HG03175 (cell line): ENCODE results near the gene MYLK.

Experiments used
- ATAC-seq: cut with Tn5 transposase; IDR thresholded peaks from one replicate; pipeline ENCODE4 v1.9.1; 2021; ENCODE audit warnings: mild to moderate bottlenecking, moderate library complexity; ENCODE audit not compliant: unreplicated experiment

The MYLK gene

GRCh38 chr3:123571973-123572365 is 312.2 kb downstream of the MYLK start:
- ATAC-seq, result no peak

GRCh38 chr3:123571264-123571972 is 312.7 kb downstream of the MYLK start:
- no peak for ATAC-seq

- ATAC-seq, result no peak
Observed at GRCh38 chr3:123568875-123569274, 315.3 kb downstream of the MYLK start.

GRCh38 chr3:123568034-123568433 is 316.1 kb downstream of the MYLK start:
- ATAC-seq, result no peak

- ATAC-seq, result no peak
Observed at GRCh38 chr3:123564056-123564455, 320.1 kb downstream of the MYLK start.

- no peak for ATAC-seq
Observed at GRCh38 chr3:123562547-123562946, 321.6 kb downstream of the MYLK start.

GRCh38 chr3:123561188-123561587 is 322.9 kb downstream of the MYLK start:
- no peak for ATAC-seq
